Heart left ventricle (tissue), 16 donors: ENCODE measurements around the gene PPTC7. TPM values are rescaled to one million over a fixed set of nuclear protein-coding genes. Genes with fewer than 3 reads are reported as not detected.
"Not testable (repeated sequence)": the region's sequence is repeated elsewhere in the genome, so short reads cannot be mapped to it uniquely, and the experiment has no call there.

Experiments used
- ATAC-seq, 4 donors: fragments of 200-7000 bp; cut with Tn5 transposase; one replicate each; pipeline ENCODE4 v1.9.1; 2020 to 2022; ENCODE audit warnings: moderate library complexity in 4 of 4, mild to moderate bottlenecking in 3 of 4, moderate number of reproducible peaks in 1 of 4
- DNase-seq, 5 donors: peaks; one replicate each; pipeline ENCODE4 v3.0.0-alpha.2; 2020
- H3K27ac ChIP-seq, 12 donors: fragments of 200-600 bp; sonication (generic) in 4 of 12; one replicate each; pipeline versions ENCODE4 v1.5.0 to v1.8.0; 2016 to 2022; ENCODE audit warnings: mild to moderate bottlenecking in 2 of 12
- H3K27me3 ChIP-seq, 9 donors: fragments of 200-600 bp; sonication (generic) in 2 of 9; one replicate each; pipeline versions ENCODE4 v1.5.1 to v1.8.0; 2016 to 2022; ENCODE audit warnings: mild to moderate bottlenecking in 3 of 9
- H3K36me3 ChIP-seq, 9 donors: fragments of 200-600 bp; sonication (generic) in 2 of 9; one replicate each; pipeline versions ENCODE4 v1.5.0 to v1.8.0; 2018 to 2022; ENCODE audit warnings: mild to moderate bottlenecking in 2 of 9
- H3K4me1 ChIP-seq, 12 donors: fragments of 200-600 bp; sonication (generic) in 4 of 12; one replicate each; pipeline versions ENCODE4 v1.5.0 to v1.8.0; 2016 to 2022; ENCODE audit warnings: mild to moderate bottlenecking in 3 of 12
- H3K4me3 ChIP-seq, 12 donors: fragments of 200-600 bp; sonication (generic) in 4 of 12; one replicate each; pipeline versions ENCODE4 v1.5.0 to v1.8.0; 2017 to 2022; ENCODE audit warnings: mild to moderate bottlenecking in 9 of 12, moderate library complexity in 4 of 12
- H3K9me3 ChIP-seq, 12 donors: fragments of 200-600 bp; sonication (generic) in 4 of 12; one replicate each; pipeline versions ENCODE4 v1.5.0 to v1.8.0; 2016 to 2022; ENCODE audit warnings: mild to moderate bottlenecking in 1 of 12
- POLR2A ChIP-seq, 2 donors: fragments of 450-650 bp; IDR thresholded peaks; one replicate each; pipeline ENCODE4 v1.6.1; 2017; ENCODE audit warnings: antibody characterized with exemption in 2 of 2, mild to moderate bottlenecking in 2 of 2, moderate library complexity in 2 of 2
- WGBS, 4 donors: extraction: QIAGEN DNeasy Blood & Tissue Kit in 2 of 4; methylation state at CpG; one replicate each; pipeline versions ENCODE4 v1.1.5 to v1.1.7; 2013 to 2018; 5-methylcytosine and 5-hydroxymethylcytosine counted together
- intact Hi-C, 10 donors: fragments of 100-400 bp; cut with DNase I; formaldehyde crosslinking; loops; one replicate each; pipeline versions ENCODE4 v1.11.1 to v1.14.2; 2022
- polyA plus RNA-seq, 2 donors: library from polyadenylated mRNA; stranded (reverse); fragments of 200-250 nt; gene quantifications; one replicate each; pipeline ENCODE4 v1.2.3, GENCODE V29; 2013
- total RNA-seq, 9 donors: library from RNA; depleted of rRNA in 2 of 9; stranded (reverse); fragments of >200 nt in 2 of 9; fragmentation: NEBNext Ultra II Directional in 3 of 9; extraction: Animal tissue kit (Norgen Biotek cat#: 25700) in 3 of 9; gene quantifications; one replicate each; pipeline versions ENCODE4 v1.1.0 to v1.2.4, GENCODE V29; 2016 to 2023
- TF ChIP-seq, protein P1 (sequence below), 12 donors: fragments of 200-600 bp; sonication (generic) in 4 of 12; IDR thresholded peaks; one replicate each; pipeline versions ENCODE4 v1.5.0 to v1.8.0; 2018 to 2022; ENCODE audit warnings: antibody characterized with exemption in 12 of 12, mild to moderate bottlenecking in 5 of 12
- donor health status: ischemic (EF 13 %, LVEDD 7.1; RV severe dilation, severe dysfunction).
- donor health status: healthy with polysubstance abuse.
- donor health status: DM: no; HTN: yes; CAD: no.
- donor health status: DM: no; HTN: no; CAD: no.
- donor health status: ischemic (EF 25% LVEDD 6.9; RV normal size, moderate dysfunction).
- donor health status: ischemic (EF 25% LVEDD 5.7; RV mildly dilated, moderate dysfunction).
- donor health status: healthy.
- donor health status: DM: yes; HTN: yes; CAD: no.
- donor health status: ischemic (EF 35%, LVEDD 5.7; RV mildly dilated, moderate dysfunction).
- donor health status: nonischemic (EF 11% LVEDD 7.7; RV severe dilation, severe dysfunction).
- donor health status: DM: yes; HTN: yes; CAD: no.
- donor health status: PGD.
- donor health status: ischemic (EF 29% LVEDD 5.4; RV normal size, mild dysfunction).
- donor health status: nonischemic (EF 23%, LVEDD 6.1; RV moderate dilation, normal function).

PPTC7 gene
- total and polyA plus RNA-seq, 11 donors, result 26.6 to 113 (median 65.0) TPM

- intact Hi-C loops, result loop anchor here in 3 of 10 donors (5.0 kb wide), 1 partner anchor 34 kb away; the partner anchor contains the start of gene PPTC7 (in 3 of the 3)
- H3K9me3 ChIP-seq, result no peaks in the 10 kb centered on the region
- peaks cover 6 to 70% (median 28%) of the 10 kb centered on the region in 12 donors for H3K4me1 ChIP-seq
- H3K27ac ChIP-seq, result peak overlapping the region in 11 of 12 donors; percentile 12 to 90 (median 65)
- ATAC-seq (peak; percentile 15 to 51 (median 36)), DNase-seq (peak in 1 of 5 donors; percentile 42)
- peak overlapping the region in 2 of 12 donors; percentile 6 to 10 for H3K4me3 ChIP-seq
- peaks cover 0 to 38% (median 23%) of the 10 kb centered on the region in 9 donors for H3K36me3 ChIP-seq
- no peaks in the 10 kb centered on the region for H3K27me3 ChIP-seq
- TF ChIP-seq, protein P1, sequence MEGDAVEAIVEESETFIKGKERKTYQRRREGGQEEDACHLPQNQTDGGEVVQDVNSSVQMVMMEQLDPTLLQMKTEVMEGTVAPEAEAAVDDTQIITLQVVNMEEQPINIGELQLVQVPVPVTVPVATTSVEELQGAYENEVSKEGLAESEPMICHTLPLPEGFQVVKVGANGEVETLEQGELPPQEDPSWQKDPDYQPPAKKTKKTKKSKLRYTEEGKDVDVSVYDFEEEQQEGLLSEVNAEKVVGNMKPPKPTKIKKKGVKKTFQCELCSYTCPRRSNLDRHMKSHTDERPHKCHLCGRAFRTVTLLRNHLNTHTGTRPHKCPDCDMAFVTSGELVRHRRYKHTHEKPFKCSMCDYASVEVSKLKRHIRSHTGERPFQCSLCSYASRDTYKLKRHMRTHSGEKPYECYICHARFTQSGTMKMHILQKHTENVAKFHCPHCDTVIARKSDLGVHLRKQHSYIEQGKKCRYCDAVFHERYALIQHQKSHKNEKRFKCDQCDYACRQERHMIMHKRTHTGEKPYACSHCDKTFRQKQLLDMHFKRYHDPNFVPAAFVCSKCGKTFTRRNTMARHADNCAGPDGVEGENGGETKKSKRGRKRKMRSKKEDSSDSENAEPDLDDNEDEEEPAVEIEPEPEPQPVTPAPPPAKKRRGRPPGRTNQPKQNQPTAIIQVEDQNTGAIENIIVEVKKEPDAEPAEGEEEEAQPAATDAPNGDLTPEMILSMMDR (IDR thresholded peaks at IDR 0.05), result no peak
- no peak for TF ChIP-seq POLR2A (IDR thresholded peaks at IDR 0.05)
- WGBS, 4 donors, result 54 to 65% (median 60%) methylated on average over 7 of the region's 7 CpGs
Observed at GRCh38 chr12:110548678-110549077, 34.4 kb downstream of the PPTC7 start.

- Histone ChIP-seq H3K4me3 (peak overlapping the region in 1 of 12 donors; percentile 6), H3K36me3 (peaks cover 0 to 44% (median 23%) of the 10 kb centered on the region in 9 donors), H3K9me3 (no peaks in the 10 kb centered on the region), H3K27ac (peak overlapping the region in 9 of 12 donors; percentile 15 to 90 (median 59)), H3K27me3 (no peaks in the 10 kb centered on the region), H3K4me1 (peaks cover 13 to 72% (median 39%) of the 10 kb centered on the region in 12 donors)
- TF ChIP-seq, protein P1 (IDR thresholded peaks at IDR 0.05), result no peak
- no peak for TF ChIP-seq POLR2A (IDR thresholded peaks at IDR 0.05)
- DNase-seq (no peak), ATAC-seq (no peak)
- WGBS, 4 donors, result 71 to 87% (median 81%) methylated on average over 2 of the region's 2 CpGs
- intact Hi-C loops, result loop anchor here in 3 of 10 donors (5.0 kb wide), 1 partner anchor 35 kb away; the partner anchor contains the start of gene PPTC7 (in 3 of the 3)
Observed at GRCh38 chr12:110547090-110547489, 36.0 kb downstream of the PPTC7 start.

- H3K4me3 ChIP-seq, result peak overlapping the region in 1 of 12 donors; percentile 6
- H3K36me3 ChIP-seq, result peaks cover 0 to 43% (median 21%) of the 10 kb centered on the region in 9 donors
- DNase-seq (no peak), ATAC-seq (peak in 3 of 4 donors; percentile 18 to 50 (median 31))
- intact Hi-C loops, result loop anchor here in 3 of 10 donors (5.0 kb wide), 1 partner anchor 36 kb away; the partner anchor contains the start of gene PPTC7 (in 3 of the 3)
- no peaks in the 10 kb centered on the region for H3K27me3 ChIP-seq
- peaks cover 13 to 70% (median 37%) of the 10 kb centered on the region in 12 donors for H3K4me1 ChIP-seq
- TF ChIP-seq, protein P1 (IDR thresholded peaks at IDR 0.05), result no peak
- TF ChIP-seq POLR2A (IDR thresholded peaks at IDR 0.05), result peak in 1 of 2 donors; percentile 11
- H3K27ac ChIP-seq, result peak overlapping the region in 11 of 12 donors; percentile 0 to 90 (median 59)
- 54 to 68% (median 59%) methylated on average over 3 of the region's 3 CpGs for WGBS, 4 donors
- no peaks in the 10 kb centered on the region for H3K9me3 ChIP-seq
Observed at GRCh38 chr12:110546339-110546738, 36.8 kb downstream of the PPTC7 start.

DNA sequence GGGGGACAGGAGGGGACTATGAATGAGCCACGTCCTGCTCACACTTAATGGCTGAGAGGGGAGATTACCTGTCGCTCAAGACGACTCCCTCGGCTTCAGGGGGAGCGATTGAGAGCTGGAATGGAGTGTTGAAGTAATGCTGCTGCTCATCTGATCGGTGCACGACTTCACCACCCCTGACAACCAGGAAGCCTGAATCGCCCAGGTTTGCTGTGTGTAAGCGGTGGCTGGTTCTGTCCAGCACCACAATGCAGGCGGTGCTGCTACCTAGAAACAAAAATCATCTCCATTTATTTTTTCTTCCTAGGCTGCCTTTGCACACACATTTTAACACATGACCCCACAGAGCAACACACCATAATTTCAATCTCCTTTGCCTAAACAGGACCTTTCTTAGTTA is 37.3 kb downstream of the PPTC7 start:
- 57 to 75% (median 73%) methylated on average over 10 of the region's 10 CpGs for WGBS, 4 donors
- ATAC-seq (peak in 1 of 4 donors; percentile 8), DNase-seq (no peak)
- intact Hi-C loops, result loop anchor here in 3 of 10 donors (5.0 kb wide), 1 partner anchor 36 kb away; the partner anchor contains the start of gene PPTC7 (in 3 of the 3)
- Histone ChIP-seq H3K4me3 (no peak overlapping the region), H3K4me1 (peaks cover 13 to 65% (median 37%) of the 10 kb centered on the region in 12 donors), H3K9me3 (no peaks in the 10 kb centered on the region), H3K27ac (peak overlapping the region in 11 of 12 donors; percentile 0 to 90 (median 53)), H3K36me3 (peaks cover 0 to 37% (median 17%) of the 10 kb centered on the region in 9 donors), H3K27me3 (no peaks in the 10 kb centered on the region)
- TF ChIP-seq, protein P1 (IDR thresholded peaks at IDR 0.05), result no peak
- no peak for TF ChIP-seq POLR2A (IDR thresholded peaks at IDR 0.05)

GRCh38 chr12:110545259-110545658 is 37.9 kb downstream of the PPTC7 start:
- Histone ChIP-seq H3K4me1 (peaks cover 13 to 64% (median 37%) of the 10 kb centered on the region in 12 donors), H3K27ac (peak overlapping the region in 8 of 12 donors; percentile 14 to 90 (median 61))

More at GRCh38 chr12:110545259-110545658, 37.9 kb downstream of the PPTC7 start:
- not testable (repeated sequence) for H3K9me3 ChIP-seq, H3K4me3 ChIP-seq, ATAC-seq, DNase-seq, H3K27me3 ChIP-seq
- H3K36me3 ChIP-seq, result peaks cover 0 to 32% (median 11%) of the 10 kb centered on the region in 9 donors
- 86 to 94% (median 91%) methylated on average over 4 of the region's 4 CpGs for WGBS, 4 donors
- intact Hi-C loops, result loop anchor here in 3 of 10 donors (5.0 kb wide), 1 partner anchor 37 kb away; the partner anchor contains the start of gene PPTC7 (in 3 of the 3)
